Measurements from ENCODE around the gene ARHGEF3. TPM values are rescaled to one million over a fixed set of nuclear protein-coding genes. Genes with fewer than 3 reads are reported as not detected.

Gene ARHGEF3
- polyA plus RNA-seq, 1 experiment: 2.1 TPM

DNA sequence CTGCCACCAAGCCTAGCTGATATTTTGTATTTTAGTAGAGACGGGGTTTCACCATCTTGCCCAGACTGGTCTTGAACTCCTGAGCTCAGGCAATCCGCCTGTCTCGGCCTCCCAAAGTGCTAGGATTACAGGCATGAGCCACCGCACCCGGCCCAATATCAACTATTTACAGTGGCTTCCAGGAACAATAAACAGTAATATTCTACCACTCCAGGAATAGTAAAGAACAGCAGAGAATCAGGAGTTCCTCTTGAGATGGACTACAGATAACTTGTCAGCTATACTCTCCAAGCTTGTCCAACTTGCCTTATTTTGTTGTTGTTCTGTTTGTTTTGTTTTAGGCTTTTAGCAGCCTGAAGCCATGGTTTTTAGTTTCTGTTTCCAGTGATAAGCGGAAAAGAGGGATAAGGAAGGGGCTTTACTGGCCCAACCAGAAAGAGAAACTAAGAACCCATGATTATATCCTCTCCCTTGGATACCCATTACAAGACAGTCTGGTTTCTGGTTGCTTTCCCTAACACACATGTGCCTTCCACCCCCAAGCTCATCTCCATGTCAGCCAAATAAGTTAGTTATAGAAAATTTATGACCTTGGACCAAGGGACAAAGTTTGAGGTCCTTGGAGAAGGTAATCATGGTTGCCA, 36.7 kb downstream of the ARHGEF3 start:
- CTCF ChIA-PET: interaction anchor here (1.4 kb wide), 1 partner anchor 224 kb away, joined by 6 read pairs; no protein-coding TSS in a partner anchor
- no peak for DNase-seq (ENCODE audit: low read depth)
- POLR2A ChIA-PET: interaction anchor here (0.5 kb wide), 1 partner anchor 18 kb away, joined by 6 read pairs; no protein-coding TSS in a partner anchor
- no peaks in the 10 kb centered on the region for H3K27me3 ChIP-seq (ENCODE audit: control insufficient read depth, insufficient read depth, low read length)
- TF ChIP-seq, protein P1, sequence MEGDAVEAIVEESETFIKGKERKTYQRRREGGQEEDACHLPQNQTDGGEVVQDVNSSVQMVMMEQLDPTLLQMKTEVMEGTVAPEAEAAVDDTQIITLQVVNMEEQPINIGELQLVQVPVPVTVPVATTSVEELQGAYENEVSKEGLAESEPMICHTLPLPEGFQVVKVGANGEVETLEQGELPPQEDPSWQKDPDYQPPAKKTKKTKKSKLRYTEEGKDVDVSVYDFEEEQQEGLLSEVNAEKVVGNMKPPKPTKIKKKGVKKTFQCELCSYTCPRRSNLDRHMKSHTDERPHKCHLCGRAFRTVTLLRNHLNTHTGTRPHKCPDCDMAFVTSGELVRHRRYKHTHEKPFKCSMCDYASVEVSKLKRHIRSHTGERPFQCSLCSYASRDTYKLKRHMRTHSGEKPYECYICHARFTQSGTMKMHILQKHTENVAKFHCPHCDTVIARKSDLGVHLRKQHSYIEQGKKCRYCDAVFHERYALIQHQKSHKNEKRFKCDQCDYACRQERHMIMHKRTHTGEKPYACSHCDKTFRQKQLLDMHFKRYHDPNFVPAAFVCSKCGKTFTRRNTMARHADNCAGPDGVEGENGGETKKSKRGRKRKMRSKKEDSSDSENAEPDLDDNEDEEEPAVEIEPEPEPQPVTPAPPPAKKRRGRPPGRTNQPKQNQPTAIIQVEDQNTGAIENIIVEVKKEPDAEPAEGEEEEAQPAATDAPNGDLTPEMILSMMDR (IDR thresholded peaks at IDR 0.05; ENCODE audit: insufficient read depth, low read depth, low read length): no peak
- H3K36me3 ChIP-seq (ENCODE audit: control insufficient read depth, insufficient read depth, low read length): no peaks in the 10 kb centered on the region
- H3K4me3 ChIP-seq (ENCODE audit: low read depth, low read length): no peak overlapping the region

DNA sequence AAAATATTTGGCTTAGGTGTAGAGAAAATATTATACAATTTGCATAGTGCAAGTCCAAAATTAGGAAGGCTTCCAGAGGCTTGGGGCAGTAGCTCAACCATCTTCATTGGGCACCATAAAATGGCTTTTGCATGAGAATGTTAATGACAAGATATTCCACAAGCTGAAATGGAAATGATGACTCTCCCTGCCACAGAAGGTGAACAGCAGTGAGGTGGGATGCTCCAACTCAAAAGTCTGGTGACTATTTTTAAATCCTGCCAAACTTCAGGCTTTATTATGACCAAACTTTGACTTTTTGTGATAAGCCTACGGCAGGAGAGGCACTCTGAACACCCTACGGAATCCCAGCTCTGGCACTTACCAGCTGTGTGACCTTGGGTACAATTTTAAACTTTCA, 37.6 kb downstream of the ARHGEF3 start:
- POLR2A ChIA-PET: no interaction called here

DNA sequence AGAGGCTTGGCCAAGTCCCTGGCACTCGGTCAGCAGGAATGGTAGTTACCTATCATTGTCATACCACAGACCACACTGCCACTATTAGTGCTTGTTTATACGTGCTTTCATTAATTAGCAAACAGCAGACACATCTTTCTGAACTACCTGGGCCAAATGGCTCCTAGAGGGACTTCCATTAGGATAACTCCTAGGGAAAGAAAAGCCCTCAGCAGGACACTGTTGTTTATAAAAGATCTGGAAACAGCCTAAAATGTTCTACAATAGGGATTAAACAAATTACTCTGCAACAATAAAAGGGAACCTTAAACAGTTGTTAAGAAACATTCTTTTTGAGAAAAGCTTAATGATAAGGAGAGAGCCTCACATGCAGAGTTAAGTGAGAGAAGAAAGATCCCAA, 38.5 kb downstream of the ARHGEF3 start:
- TF ChIP-seq, protein P1 (IDR thresholded peaks at IDR 0.05; ENCODE audit: insufficient read depth, low read depth, low read length): no peak
- no peaks in the 10 kb centered on the region for H3K36me3 ChIP-seq (ENCODE audit: control insufficient read depth, insufficient read depth, low read length)
- no peak overlapping the region for H3K4me3 ChIP-seq (ENCODE audit: low read depth, low read length)
- ChIA-PET CTCF (no interaction called here), POLR2A (no interaction called here)
- no peak for DNase-seq (ENCODE audit: low read depth)
- H3K27me3 ChIP-seq (ENCODE audit: control insufficient read depth, insufficient read depth, low read length): no peaks in the 10 kb centered on the region

More for the DNA sequence above, 37.6 kb downstream of the ARHGEF3 start:
- H3K36me3 ChIP-seq (ENCODE audit: control insufficient read depth, insufficient read depth, low read length): no peaks in the 10 kb centered on the region
- CTCF ChIA-PET: interaction anchor here (1.4 kb wide), 1 partner anchor 225 kb away, joined by 6 read pairs; no protein-coding TSS in a partner anchor
- no peak for DNase-seq (ENCODE audit: low read depth)
- TF ChIP-seq, protein P1 (IDR thresholded peaks at IDR 0.05; ENCODE audit: insufficient read depth, low read depth, low read length): no peak
- H3K4me3 ChIP-seq (ENCODE audit: low read depth, low read length): no peak overlapping the region
- H3K27me3 ChIP-seq (ENCODE audit: control insufficient read depth, insufficient read depth, low read length): no peaks in the 10 kb centered on the region

DNA sequence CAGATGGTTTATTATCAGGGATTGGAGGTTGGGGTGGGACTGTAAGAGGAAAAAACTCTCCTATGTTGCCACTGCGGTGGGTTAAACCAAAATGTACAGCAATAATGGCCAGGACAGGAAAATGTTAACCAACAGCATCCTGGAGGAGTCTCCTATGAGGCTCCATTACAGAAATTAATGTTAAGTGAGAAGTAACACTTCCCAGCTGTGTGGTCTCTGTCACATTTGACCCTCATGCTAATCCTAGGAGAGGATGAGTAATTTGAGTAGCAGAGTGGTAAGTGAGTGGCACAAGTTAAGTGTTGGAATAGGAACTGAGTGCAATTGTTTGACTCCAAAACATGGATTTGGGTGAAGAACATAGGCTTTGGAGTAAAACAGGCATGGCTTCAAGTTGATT, 39.0 kb downstream of the ARHGEF3 start:
- TF ChIP-seq, protein P1 (IDR thresholded peaks at IDR 0.05; ENCODE audit: insufficient read depth, low read depth, low read length): no peak
- POLR2A ChIA-PET: no interaction called here
- Histone ChIP-seq H3K4me3 (ENCODE audit: low read depth, low read length) (no peak overlapping the region), H3K27me3 (ENCODE audit: control insufficient read depth, insufficient read depth, low read length) (no peaks in the 10 kb centered on the region), H3K36me3 (ENCODE audit: control insufficient read depth, insufficient read depth, low read length) (no peaks in the 10 kb centered on the region)
- no peak for DNase-seq (ENCODE audit: low read depth)
- CTCF ChIA-PET: no interaction called here

DNA sequence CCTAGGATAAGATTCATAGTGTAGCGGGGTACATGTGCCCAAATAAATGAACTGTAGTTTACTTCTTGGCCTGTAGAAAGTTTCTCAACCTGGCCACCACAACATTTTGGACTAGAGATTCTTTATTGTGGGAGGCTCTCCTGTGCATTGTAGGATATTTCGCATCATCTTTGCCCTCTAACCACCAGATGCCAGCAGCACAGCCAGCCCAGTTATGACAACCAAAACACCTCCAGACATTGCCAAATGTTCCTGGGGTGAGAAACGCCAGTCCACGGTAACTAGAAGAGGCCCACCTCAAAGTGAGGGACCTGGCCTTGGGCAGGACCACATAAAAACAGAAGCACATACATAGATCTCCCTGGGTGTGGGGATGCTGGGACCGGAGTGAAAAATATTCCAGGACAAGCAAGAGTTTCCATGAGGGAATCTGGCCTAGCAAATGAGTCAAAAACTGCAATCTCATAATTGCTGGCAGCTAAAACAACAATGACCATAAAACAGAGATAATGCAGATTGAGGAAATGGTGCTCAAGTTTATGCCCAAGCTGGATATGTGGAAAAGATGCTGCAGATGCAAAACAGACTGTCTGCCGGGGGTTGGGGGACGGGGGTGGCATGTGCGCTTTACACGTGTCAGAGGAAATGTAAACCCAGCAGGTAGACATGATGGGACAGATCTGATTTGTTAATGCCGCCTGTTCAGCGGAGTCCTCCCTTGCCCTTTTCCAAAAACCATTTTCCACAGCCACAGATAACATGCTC, 39.7 kb downstream of the ARHGEF3 start:
- POLR2A ChIA-PET: interaction anchor here (0.6 kb wide), 1 partner anchor 10 kb away, joined by 9 read pairs; no protein-coding TSS in a partner anchor

More for the DNA sequence above, 39.7 kb downstream of the ARHGEF3 start:
- H3K27me3 ChIP-seq (ENCODE audit: control insufficient read depth, insufficient read depth, low read length): no peaks in the 10 kb centered on the region
- TF ChIP-seq, protein P1 (IDR thresholded peaks at IDR 0.05; ENCODE audit: insufficient read depth, low read depth, low read length): no peak
- CTCF ChIA-PET: no interaction called here
- DNase-seq (ENCODE audit: low read depth): no peak
- H3K36me3 ChIP-seq (ENCODE audit: control insufficient read depth, insufficient read depth, low read length): no peaks in the 10 kb centered on the region
- no peak overlapping the region for H3K4me3 ChIP-seq (ENCODE audit: low read depth, low read length)
